ACHN (cell line): ENCODE data around the gene ETV5.

ENCODE experiments used
- DNase-seq: peaks from one replicate; pipeline ENCODE4 v3.0.0-alpha.2; 2015
- in situ Hi-C: cut with HindIII; loops from 2 replicates; pipeline ENCODE4 v1.10.0; 2017; ENCODE audit warnings: low sequenced_read_pairs, low pct_ligation_motif_present, low pct_unique_long_range_greater_than_20kb

ETV5 gene

DNA sequence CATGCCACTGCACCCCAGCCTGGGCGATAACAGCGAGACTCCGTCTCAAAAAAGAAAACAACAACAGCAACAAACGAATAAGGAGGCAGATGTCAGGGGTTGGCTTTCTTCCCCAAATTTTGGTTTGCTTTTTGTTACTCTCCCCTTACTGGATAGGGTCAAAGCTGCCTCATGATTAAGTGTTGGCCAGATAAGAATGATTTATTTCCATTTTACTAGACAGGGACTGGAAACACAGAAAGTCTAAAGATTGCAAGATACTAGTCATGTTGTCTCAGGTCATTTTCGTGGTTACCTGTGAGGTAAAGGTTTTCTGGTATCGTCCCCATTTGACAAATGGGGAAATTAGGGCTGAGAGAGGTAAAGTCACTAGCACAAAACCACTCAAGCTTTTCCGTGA, 18.6 kb upstream of the ETV5 start:
- in situ Hi-C loops = no loop called here
- DNase-seq = no peak

DNA sequence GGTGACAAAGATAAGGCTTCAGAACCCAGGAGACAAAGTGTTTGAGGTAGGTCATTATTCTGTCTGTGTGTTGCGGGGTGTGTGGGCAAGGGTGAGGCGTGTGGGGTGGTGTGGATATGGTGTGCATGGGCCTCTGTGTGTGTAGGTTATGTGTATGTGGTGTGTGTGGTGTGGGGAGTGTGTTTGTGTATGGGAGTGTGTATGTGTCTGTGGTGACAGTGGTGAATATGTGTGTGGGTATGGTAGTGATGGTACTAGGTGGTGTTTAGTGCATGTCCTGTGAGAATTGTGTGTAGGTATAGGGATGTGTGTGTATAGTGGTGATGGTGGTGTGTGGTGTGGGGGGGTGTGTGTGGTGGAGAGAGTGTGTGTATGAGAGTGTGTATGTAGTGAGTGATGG, 16.2 kb upstream of the ETV5 start:
- DNase-seq = no peak
- in situ Hi-C loops = no loop called here

GRCh38 chr3:186124592-186124991, 15.7 kb upstream of the ETV5 start:
- in situ Hi-C loops = no loop called here
- no peak for DNase-seq

DNA sequence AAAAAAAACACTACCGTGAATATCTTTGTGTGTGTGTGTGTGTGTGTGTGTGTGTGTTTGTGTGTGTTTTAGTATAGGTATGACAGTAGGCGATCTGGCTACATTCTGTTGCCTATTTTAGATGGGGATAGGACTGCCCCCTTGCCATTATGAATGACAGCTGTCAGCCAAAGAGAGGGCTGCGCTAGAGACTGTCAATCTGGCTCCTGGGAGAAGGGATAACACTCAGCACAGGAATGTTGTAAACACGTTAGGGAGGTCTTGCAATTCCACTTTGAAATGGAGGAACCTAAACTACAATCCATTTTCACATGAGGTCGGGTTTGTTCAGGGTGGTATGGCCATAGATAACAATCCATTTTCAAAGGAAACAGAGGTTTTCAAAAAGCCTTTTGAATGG, 14.1 kb upstream of the ETV5 start:
- in situ Hi-C loops = no loop called here
- DNase-seq = no peak

DNA sequence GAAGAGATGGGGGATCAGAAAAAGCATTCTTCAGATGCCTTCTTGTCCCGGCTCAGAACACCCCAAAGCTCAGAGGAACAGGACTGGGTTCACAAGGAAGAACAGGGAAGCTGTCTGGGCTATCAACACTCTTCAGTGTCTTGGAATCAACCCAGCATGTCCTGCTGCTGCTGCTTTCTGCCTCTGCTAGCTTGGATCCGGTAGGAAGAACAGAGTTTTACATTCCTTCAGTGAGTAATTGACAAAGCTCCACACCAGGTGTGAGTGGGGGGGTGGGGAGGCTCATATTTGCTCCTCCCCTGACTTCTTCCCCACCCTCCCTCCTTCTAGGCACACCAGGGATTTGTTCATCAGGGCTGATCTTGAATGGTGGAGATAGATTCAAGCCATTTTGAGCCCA, 13.1 kb upstream of the ETV5 start:
- DNase-seq = no peak
- in situ Hi-C loops = no loop called here

GRCh38 chr3:186121278-186121677, 12.4 kb upstream of the ETV5 start:
- in situ Hi-C loops = no loop called here

GRCh38 chr3:186119499-186119898, 10.6 kb upstream of the ETV5 start:
- no peak for DNase-seq

More at GRCh38 chr3:186121278-186121677, 12.4 kb upstream of the ETV5 start:
- no peak for DNase-seq

DNA sequence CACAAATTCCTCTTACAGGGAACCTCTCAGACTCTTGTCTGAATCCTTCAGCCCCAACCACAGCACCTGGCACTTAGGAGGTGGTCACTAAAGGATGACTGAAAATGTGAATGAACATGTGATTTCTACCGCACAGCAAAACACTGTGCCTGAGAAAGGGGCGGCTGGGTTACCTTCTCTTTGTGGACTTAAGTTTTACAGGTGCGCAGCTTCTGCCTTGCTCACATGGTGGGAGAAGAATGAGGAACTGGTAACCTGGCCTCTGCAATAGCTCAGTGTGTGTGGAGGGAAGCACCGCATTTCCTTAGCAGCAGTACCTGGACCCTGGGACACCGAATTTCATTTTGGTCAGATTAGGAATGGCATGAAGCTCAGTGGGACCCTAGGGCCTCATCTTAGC, 9.8 kb upstream of the ETV5 start:
- in situ Hi-C loops = no loop called here
- no peak for DNase-seq

More at GRCh38 chr3:186119499-186119898, 10.6 kb upstream of the ETV5 start:
- in situ Hi-C loops = no loop called here

GRCh38 chr3:186117521-186118134, 8.7 kb upstream of the ETV5 start:
- in situ Hi-C loops = no loop called here
- DNase-seq = no peak

- in situ Hi-C loops = no loop called here
- DNase-seq = no peak
Measured at GRCh38 chr3:186115239-186115996, 6.5 kb upstream of the ETV5 start.

GRCh38 chr3:186110975-186111974, 2.4 kb upstream of the ETV5 start:
- in situ Hi-C loops = no loop called here
- DNase-seq = no peak

DNA sequence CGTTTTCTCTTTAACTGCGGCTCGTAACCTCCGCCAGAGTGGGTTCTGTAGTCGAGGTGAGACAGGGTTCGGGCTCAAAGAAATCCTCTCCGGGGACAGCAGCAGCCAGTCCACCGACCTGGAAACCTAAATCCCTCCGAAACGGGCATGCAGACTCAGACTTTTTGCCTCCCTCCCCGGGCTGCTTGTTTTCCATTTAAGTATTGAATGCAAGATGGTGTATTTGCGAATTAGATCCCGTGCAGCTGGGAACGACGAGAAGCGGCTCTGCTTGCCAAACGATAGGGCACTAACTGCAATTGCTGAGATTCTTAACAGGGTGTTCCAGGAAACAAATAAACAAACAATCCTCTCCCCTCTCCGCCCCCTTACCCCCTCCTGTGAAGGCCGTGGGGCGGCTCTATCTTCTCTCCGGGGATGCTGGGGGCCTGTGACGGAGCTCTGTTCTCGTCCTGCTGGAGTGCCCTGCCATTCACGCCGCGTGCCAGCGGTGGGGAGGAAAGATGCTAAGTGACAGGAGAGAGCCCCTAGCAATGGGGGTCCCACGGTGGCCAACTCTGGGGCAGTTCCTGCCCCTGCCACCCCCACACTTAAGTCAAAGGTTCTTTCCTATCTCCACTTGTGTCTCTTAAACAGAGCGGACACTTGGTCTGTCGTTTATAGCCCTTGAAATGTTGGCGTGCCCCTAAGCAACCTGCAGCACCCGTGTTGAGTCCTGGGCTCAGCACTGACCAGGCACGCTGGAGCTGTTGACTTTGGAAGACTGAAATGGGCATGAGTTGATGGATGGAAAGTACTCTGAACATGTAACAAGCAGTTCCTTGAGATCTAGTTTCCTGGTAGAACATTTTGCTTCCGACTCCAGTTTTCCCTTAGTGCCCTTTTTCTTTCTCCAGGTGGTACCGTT, 1.3 kb upstream of the ETV5 start:
- in situ Hi-C loops = no loop called here
- DNase-seq = no peak

GRCh38 chr3:186108106-186108940, 566 bp downstream of the ETV5 start:
- in situ Hi-C loops = no loop called here
- DNase-seq = peak; percentile 76

DNA sequence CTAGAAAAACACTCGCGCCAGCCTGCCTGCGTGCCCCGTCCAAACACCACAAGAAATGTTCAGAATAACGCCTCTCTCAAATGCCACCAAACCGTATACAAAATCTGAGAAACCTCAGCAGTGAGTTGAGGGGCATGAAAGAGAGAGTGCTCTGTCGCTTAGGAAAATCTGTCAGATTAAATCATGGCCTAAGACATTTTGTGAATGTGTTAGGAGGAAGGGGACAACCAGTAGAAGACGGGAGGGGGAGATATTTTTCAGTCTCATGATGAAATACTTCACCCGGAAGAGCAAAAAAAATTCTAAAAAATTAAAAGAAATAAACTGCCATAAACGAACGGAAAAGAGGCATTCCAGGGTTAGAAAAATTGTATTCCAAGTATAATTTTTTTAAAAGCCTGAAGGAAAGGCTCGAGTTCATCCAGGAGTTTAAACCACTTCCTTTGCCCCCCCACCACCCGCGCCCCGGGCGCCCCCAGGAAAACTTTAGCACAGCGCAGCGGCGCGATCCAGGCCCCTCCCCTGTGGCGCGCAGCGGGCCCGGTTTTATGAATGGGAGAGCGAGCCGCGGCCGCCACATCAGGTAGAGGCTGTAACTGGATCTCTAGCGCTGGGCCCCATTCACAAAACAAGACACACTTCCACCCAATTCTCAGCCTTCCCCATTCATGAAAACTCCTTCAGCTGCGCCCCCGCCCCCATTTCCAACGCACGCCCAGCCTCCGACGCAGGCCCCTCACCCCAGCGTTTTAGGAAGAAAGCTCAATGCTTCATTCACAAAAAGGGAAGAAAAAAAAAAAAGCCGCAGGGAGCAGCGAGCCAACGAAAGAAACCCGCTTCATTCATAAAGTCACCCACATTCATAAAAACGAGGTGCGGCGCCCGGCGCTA, 1.4 kb downstream of the ETV5 start:
- in situ Hi-C loops = no loop called here
- peak; percentile 69 for DNase-seq

DNA sequence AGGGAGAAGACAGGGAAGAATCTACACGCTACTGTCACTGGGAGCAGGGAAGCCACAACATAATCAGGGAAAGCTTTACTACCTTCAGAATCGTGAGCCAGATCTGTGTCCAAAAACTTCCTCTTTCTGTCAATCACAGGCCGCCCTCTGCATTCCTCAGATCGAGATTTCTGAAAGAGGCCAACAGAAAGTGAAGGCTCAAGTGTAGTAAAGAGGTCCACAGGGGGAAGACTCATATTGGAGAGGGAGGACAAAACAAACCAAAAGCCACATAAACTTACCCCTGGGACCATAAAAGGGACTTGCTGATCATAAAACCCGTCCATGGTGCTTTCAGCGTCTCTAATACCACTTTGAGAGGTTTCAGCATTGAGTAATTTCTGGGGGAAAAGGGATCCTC, 3.3 kb downstream of the ETV5 start:
- DNase-seq = no peak
- in situ Hi-C loops = no loop called here

DNA sequence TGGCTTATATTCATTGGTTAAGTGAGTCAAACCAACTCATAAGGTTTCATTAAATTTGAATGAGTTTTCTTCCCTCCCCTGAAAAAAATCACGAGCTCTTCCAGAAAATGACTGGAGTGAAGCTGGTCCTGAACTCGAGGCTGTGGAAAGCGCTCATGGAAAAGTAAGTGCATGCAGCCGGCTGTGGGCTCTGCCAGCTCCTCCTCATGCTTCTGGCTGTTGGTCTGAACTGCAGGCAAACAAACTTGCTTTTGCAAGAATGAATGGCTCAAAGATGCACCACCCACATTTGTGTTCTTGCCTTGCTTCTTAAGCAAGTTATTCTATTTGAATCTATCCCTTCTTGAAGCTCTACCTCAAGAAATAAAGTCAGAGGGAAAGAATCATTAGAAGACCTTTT, 6.2 kb downstream of the ETV5 start:
- in situ Hi-C loops = no loop called here
- no peak for DNase-seq

DNA sequence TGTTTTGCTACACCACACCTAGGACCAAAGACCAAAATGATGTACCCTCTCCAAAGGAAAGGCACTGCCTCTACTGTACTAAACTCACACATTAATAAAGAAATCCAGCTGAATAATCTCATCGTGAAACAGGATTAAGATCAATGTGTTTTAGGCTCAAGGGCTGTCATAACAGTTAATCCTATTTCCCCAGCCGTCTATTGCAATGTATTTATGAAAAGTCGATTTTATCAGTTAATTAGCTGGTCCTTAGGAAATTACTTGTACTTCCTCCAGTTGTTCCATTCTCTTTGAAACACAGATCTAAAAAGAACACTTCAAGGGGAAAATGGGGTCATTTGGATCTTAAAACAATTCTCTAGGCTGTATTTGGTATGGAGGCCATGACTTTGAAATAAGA, 8.5 kb downstream of the ETV5 start:
- in situ Hi-C loops = no loop called here
- DNase-seq = no peak
